Neural progenitor cell (in vitro differentiated cells): ENCODE measurements around the gene MYLIP. TPM values are rescaled to one million over a fixed set of nuclear protein-coding genes. Genes with fewer than 3 reads are reported as not detected.

ENCODE experiments used
- DNase-seq: peaks from one replicate; pipeline ENCODE4 v3.0.0-alpha.2; 2016; ENCODE audit warnings: low spot score
- H2AFZ ChIP-seq: fragments of 200-600 bp; sonication (generic); replicated peaks from 2 replicates; pipeline ENCODE4 v1.6.1; 2016; ENCODE audit warnings: antibody characterized with exemption
- H3F3A ChIP-seq: fragments of 200-600 bp; sonication (generic); 2 replicates; pipeline ENCODE4 v1.6.1; 2016; ENCODE audit warnings: antibody characterized with exemption, low read depth
- H3K27ac ChIP-seq: fragments of 200-600 bp; sonication (generic); 2 replicates; pipeline ENCODE4 v1.5.1; 2016; ENCODE audit warnings: mild to moderate bottlenecking
- H3K27me3 ChIP-seq: fragments of 200-600 bp; sonication (generic); 2 replicates; pipeline ENCODE4 v1.6.1; 2016; ENCODE audit warnings: mild to moderate bottlenecking, moderate library complexity
- H3K36me3 ChIP-seq: fragments of 200-600 bp; sonication (generic); 2 replicates; pipeline ENCODE4 v1.5.1; 2016
- H3K4me1 ChIP-seq: fragments of 200-600 bp; sonication (generic); 2 replicates; pipeline ENCODE4 v1.6.1; 2016; ENCODE audit warnings: mixed run types
- H3K4me2 ChIP-seq: fragments of 200-600 bp; sonication (generic); 2 replicates; pipeline ENCODE4 v1.6.1; 2016
- H3K4me3 ChIP-seq: fragments of 200-600 bp; sonication (generic); 2 replicates; pipeline ENCODE4 v1.5.1; 2016
- H3K79me2 ChIP-seq: fragments of 200-600 bp; sonication (generic); 2 replicates; pipeline ENCODE4 v1.6.1; 2016; ENCODE audit warnings: low read depth
- H3K9ac ChIP-seq: fragments of 200-600 bp; sonication (generic); 2 replicates; pipeline ENCODE4 v1.6.1; 2016
- H3K9me3 ChIP-seq: fragments of 200-600 bp; sonication (generic); 2 replicates; pipeline ENCODE4 v1.5.1; 2016; ENCODE audit warnings: low read depth
- H4K20me1 ChIP-seq: fragments of 200-600 bp; sonication (generic); 2 replicates; pipeline ENCODE4 v1.6.1; 2016; ENCODE audit warnings: low read depth
- H3K27ac Mint-ChIP-seq: 3 replicates; pipeline ENCODE4 v1.8.0; 2021; ENCODE audit warnings: mixed read lengths
- H3K27me3 Mint-ChIP-seq: 2 replicates; pipeline ENCODE4 v1.8.0; 2022; ENCODE audit warnings: low read depth, mild to moderate bottlenecking, inconsistent platforms, moderate library complexity, mixed read lengths; ENCODE audit not compliant: insufficient read depth
- H3K36me3 Mint-ChIP-seq: 3 replicates; pipeline ENCODE4 v1.8.0; 2021; ENCODE audit warnings: mixed read lengths
- H3K4me1 Mint-ChIP-seq: 3 replicates; pipeline ENCODE4 v1.8.0; 2021; ENCODE audit warnings: mixed read lengths
- H3K4me3 Mint-ChIP-seq: 3 replicates; pipeline ENCODE4 v1.8.0; 2021; ENCODE audit warnings: mild to moderate bottlenecking, moderate library complexity, mixed read lengths
- H3K9me3 Mint-ChIP-seq: 3 replicates; pipeline ENCODE4 v1.8.0; 2020; ENCODE audit warnings: mixed read lengths
- CTCF ChIP-seq: fragments of 200-600 bp; sonication (generic); IDR thresholded peaks from 2 replicates; pipeline ENCODE4 v1.5.1; 2017; ENCODE audit warnings: antibody characterized with exemption, mild to moderate bottlenecking
- EZH2 ChIP-seq: fragments of 200-600 bp; sonication (generic); IDR thresholded peaks from 2 replicates; pipeline ENCODE4 v1.6.1; 2017; ENCODE audit warnings: antibody characterized with exemption, mild to moderate bottlenecking, moderate library complexity
- EZH2phosphoT487 ChIP-seq: fragments of 200-600 bp; sonication (generic); IDR thresholded peaks from 2 replicates; pipeline ENCODE4 v1.6.1; 2017; ENCODE audit warnings: antibody characterized with exemption
- total RNA-seq: library from RNA; depleted of rRNA; stranded (reverse); fragments of >200 nt; gene quantifications from 2 replicates; pipeline ENCODE4 v1.2.3, GENCODE V29; 2015; ENCODE audit warnings: low replicate concordance

Gene MYLIP
- total RNA-seq, 1 donor from 2014 or later: 8.2 TPM

GRCh38 chr6:16145038-16145437 lies 16.2 kb downstream of the MYLIP start:
- Mint-ChIP-seq H3K4me1 (no peaks in the 10 kb centered on the region), H3K4me3 (no peak overlapping the region), H3K9me3 (no peaks in the 10 kb centered on the region), H3K27ac (no peak overlapping the region), H3K27me3 (no peaks in the 10 kb centered on the region), H3K36me3 (peaks cover 47% of the 10 kb centered on the region)
- no peaks in the 10 kb centered on the region for H3F3A ChIP-seq
- H3K4me3 ChIP-seq: no peak overlapping the region
- no peaks in the 10 kb centered on the region for H3K9me3 ChIP-seq
- no peak overlapping the region for H3K4me2 ChIP-seq
- no peak overlapping the region for H3K9ac ChIP-seq
- no peak overlapping the region for H2AFZ ChIP-seq
- H4K20me1 ChIP-seq: no peaks in the 10 kb centered on the region
- no peaks in the 10 kb centered on the region for H3K79me2 ChIP-seq
- TF ChIP-seq EZH2phosphoT487 (no peak), EZH2 (no peak), CTCF (no peak)
- no peak overlapping the region for H3K27ac ChIP-seq
- peaks cover 10% of the 10 kb centered on the region for H3K36me3 ChIP-seq
- no peaks in the 10 kb centered on the region for H3K27me3 ChIP-seq
- H3K4me1 ChIP-seq: no peaks in the 10 kb centered on the region
- DNase-seq: no peak

GRCh38 chr6:16146028-16146427 lies 17.1 kb downstream of the MYLIP start:
- Mint-ChIP-seq H3K4me3 (no peak overlapping the region), H3K27me3 (no peaks in the 10 kb centered on the region), H3K9me3 (no peaks in the 10 kb centered on the region), H3K36me3 (peaks cover 49% of the 10 kb centered on the region), H3K4me1 (no peaks in the 10 kb centered on the region), H3K27ac (no peak overlapping the region)
- no peak overlapping the region for H3K4me3 ChIP-seq
- no peaks in the 10 kb centered on the region for H3K9me3 ChIP-seq
- peaks cover 10% of the 10 kb centered on the region for H3K36me3 ChIP-seq
- H3F3A ChIP-seq: no peaks in the 10 kb centered on the region
- TF ChIP-seq EZH2 (no peak), CTCF (no peak)
- H3K4me2 ChIP-seq: no peak overlapping the region
- H3K27me3 ChIP-seq: no peaks in the 10 kb centered on the region
- H2AFZ ChIP-seq: no peak overlapping the region
- no peaks in the 10 kb centered on the region for H4K20me1 ChIP-seq
- no peak for DNase-seq
- H3K79me2 ChIP-seq: no peaks in the 10 kb centered on the region
- H3K9ac ChIP-seq: no peak overlapping the region
- H3K27ac ChIP-seq: no peak overlapping the region
- no peaks in the 10 kb centered on the region for H3K4me1 ChIP-seq

GRCh38 chr6:16146527-16146955 lies 17.7 kb downstream of the MYLIP start:
- Histone ChIP-seq H3K9ac (no peak overlapping the region), H2AFZ (no peak overlapping the region), H3K27me3 (no peaks in the 10 kb centered on the region), H3K4me3 (no peak overlapping the region), H3F3A (no peaks in the 10 kb centered on the region), H3K27ac (no peak overlapping the region), H3K79me2 (no peaks in the 10 kb centered on the region), H3K9me3 (no peaks in the 10 kb centered on the region), H3K4me2 (no peak overlapping the region), H4K20me1 (no peaks in the 10 kb centered on the region), H3K4me1 (no peaks in the 10 kb centered on the region), H3K36me3 (peaks cover 10% of the 10 kb centered on the region)
- DNase-seq: no peak
- Mint-ChIP-seq H3K4me3 (no peak overlapping the region), H3K36me3 (peaks cover 47% of the 10 kb centered on the region), H3K4me1 (no peaks in the 10 kb centered on the region), H3K27me3 (no peaks in the 10 kb centered on the region), H3K27ac (no peak overlapping the region), H3K9me3 (no peaks in the 10 kb centered on the region)
- no peak for TF ChIP-seq CTCF
- no peak for TF ChIP-seq EZH2phosphoT487
- TF ChIP-seq EZH2: no peak

GRCh38 chr6:16148498-16148897 lies 19.6 kb downstream of the MYLIP start:
- Histone ChIP-seq H3K4me1 (no peaks in the 10 kb centered on the region), H3K9ac (no peak overlapping the region), H2AFZ (no peak overlapping the region), H3K36me3 (no peaks in the 10 kb centered on the region), H3K9me3 (no peaks in the 10 kb centered on the region), H3K4me2 (no peak overlapping the region), H3K27me3 (no peaks in the 10 kb centered on the region), H3F3A (no peaks in the 10 kb centered on the region), H3K27ac (no peak overlapping the region), H3K79me2 (no peaks in the 10 kb centered on the region), H3K4me3 (no peak overlapping the region), H4K20me1 (no peaks in the 10 kb centered on the region)
- no peak for DNase-seq
- H3K4me1 Mint-ChIP-seq: no peaks in the 10 kb centered on the region
- no peaks in the 10 kb centered on the region for H3K9me3 Mint-ChIP-seq
- peaks cover 35% of the 10 kb centered on the region for H3K36me3 Mint-ChIP-seq
- no peak overlapping the region for H3K4me3 Mint-ChIP-seq
- H3K27me3 Mint-ChIP-seq: peaks cover 2% of the 10 kb centered on the region
- no peak for TF ChIP-seq EZH2
- no peak for TF ChIP-seq CTCF
- no peak for TF ChIP-seq EZH2phosphoT487
- H3K27ac Mint-ChIP-seq: no peak overlapping the region
